G401.6 (cell line): ENCODE results near the gene ALKBH7.
"Not testable (repeated sequence)": the region's sequence is repeated elsewhere in the genome, so short reads cannot be mapped to it uniquely, and the experiment has no call there.

Source experiments
- FAIRE-seq: peaks from 2 replicates; lab custom pipeline; 2012; peaks lifted over from hg19 to GRCh38; lab: Jason Lieb, UNC

The ALKBH7 gene

DNA sequence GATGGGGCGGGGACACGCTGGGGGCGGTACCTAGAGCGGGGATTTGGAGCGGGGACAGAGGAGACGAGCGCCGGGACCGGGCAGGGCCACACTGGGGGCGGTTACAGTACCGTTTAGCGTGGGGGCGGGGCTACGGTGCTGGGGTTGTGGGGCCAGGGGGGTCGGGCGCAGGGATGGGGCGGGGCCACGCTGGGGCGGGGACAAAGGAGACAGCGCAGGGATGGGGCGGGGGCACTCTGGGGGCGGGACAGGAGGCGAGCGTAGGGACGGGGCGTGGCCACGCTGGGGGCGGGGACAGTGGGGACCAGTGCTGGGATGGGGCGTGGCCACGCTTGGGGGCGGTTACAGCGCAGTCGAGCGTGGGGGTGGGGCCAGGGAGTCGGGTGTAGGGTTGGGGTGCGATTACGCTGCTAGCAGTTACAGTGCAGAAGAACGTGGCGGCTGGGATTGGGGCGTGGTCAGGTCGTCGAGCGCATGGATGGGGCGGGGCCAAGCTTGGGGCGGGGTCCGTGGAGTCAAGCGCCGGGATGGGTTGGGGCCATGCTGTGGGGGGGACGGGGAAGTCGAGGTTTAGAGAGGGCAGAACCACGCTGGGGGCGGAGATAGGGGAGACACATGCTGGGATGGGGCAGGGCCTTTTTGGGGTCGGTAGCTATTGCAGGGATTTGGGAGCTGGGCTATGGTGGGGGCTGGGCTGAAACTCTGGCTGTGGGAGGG is 660 bp downstream of the ALKBH7 start:
- peak; percentile 85 for FAIRE-seq

DNA sequence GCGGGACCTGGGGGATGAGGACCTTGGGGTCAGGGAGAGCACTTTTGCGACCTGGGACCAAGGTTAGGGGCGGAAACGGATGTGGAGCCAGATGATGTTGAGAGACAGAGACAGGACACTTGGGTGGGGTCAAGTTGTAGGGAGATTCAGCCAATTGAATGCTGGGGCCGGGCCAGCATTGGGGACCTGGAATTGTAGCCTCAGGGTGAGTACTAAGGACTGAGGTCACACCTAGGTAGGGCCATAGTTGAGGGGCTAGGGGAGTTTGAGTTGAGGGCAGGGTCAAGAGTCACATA is 1.2 kb downstream of the ALKBH7 start:
- no peak for FAIRE-seq

DNA sequence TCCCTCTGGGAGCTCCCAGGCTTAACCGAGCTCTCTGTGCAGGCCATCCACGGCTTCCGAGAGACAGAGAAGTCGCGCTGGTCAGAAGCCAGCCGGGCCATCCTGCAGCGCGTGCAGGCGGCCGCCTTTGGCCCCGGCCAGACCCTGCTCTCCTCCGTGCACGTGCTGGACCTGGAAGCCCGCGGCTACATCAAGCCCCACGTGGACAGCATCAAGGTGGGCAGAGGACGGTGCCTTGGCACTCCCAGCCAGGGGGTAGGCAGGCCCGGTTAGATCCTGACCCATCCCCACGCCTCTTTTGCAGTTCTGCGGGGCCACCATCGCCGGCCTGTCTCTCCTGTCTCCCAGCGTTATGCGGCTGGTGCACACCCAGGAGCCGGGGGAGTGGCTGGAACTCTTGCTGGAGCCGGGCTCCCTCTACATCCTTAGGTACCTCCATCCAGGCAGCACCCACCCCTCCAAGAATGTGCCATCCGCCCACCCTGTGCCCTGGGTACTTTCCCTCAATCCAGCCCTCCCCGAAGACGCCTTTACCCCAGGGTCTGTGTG is 1.6 kb downstream of the ALKBH7 start:
- FAIRE-seq = no peak

DNA sequence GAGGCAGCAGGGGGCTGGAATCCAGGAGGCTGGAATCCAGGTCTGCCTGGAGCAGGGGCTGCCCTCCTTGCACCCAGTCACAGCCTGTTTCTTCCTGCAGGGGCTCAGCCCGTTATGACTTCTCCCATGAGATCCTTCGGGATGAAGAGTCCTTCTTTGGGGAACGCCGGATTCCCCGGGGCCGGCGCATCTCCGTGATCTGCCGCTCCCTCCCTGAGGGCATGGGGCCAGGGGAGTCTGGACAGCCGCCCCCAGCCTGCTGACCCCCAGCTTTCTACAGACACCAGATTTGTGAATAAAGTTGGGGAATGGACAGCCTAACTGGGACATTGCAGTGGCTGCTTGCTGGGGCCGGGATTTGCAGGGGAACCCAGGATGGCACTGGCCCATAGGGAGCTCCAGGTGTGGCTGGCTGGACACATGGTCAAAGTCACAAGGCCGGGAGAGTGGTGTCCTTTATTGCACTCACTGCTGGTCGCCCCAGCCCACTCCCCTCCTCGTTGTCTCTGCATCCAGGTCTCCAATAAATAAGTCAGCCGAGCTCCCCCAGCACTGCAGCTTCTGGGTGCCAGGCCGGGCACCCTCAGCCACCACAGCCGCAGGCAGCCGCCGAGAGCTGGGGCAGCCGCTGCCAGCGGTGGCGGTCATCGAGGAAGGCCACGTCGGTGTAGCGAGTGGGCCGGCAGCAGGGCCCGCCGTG is 2.3 kb downstream of the ALKBH7 start:
- FAIRE-seq = no peak

DNA sequence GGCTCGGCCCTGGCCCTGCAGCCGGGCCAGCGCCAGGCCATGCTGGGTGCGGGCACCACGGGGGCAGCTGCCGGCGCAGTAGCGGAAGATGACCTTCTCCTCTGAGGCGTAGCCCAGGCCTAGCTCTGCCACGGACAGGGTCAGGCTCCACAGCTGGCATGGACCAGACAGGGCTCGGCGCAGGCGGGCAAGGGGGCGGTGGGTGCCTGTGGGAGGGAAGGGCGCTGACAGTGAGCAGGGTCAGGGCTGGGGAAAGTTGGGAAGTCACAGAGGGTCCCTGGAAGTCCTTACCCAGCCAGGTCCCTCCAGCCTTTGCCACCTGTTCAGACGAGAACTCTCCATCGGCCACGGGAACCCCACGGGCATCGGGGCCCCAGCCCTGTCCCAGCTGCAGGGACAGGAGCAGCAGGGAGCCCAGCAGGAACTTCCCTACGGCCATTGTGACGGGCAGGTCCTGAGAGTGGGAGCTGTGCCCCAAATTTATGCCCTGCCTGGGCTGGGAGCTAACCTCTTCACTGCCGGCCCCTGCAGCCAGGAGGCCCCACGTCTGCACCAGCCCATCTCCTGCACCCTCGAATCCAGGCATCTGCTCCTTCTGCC is 2.9 kb downstream of the ALKBH7 start, which contains the start of gene PSPN:
PSPN (minus strand) TSS at position 523 of the 600 bp plus-strand sequence; CDS start at position 439, 84 bp downstream.
- no peak for FAIRE-seq

DNA sequence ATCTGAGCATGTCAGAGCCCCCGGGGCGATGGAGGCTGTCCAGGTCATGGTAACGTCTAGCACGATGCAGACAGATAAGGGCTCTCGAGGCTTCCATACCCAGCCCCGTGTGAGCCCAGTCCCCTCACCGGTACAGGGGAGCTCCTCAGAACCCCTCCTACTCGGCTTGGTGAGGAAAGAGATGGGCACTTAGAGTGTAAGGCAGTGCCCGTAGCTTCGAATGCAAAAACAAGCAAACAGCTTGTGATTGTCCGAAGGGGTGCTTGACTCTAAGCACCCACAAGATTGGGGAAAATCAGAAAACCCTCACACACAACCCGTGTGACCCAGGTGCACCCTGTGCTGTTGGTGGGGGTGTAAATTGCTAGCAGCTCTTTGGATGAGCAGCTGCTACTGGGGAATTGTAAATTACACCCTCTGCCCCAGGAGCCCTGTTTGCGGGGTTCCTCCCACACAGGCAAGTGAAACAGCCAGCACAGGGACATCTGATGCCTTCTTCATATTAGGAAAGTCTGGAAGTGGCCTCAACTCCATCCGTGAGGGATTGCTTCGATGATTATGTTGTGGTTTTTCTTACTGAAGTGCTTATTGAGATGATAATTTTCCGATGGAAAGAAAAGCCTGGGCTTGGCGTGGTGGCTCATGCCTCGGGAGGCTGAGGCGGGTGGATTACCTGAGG is 4.1 kb downstream of the ALKBH7 start:
- no peak for FAIRE-seq

DNA sequence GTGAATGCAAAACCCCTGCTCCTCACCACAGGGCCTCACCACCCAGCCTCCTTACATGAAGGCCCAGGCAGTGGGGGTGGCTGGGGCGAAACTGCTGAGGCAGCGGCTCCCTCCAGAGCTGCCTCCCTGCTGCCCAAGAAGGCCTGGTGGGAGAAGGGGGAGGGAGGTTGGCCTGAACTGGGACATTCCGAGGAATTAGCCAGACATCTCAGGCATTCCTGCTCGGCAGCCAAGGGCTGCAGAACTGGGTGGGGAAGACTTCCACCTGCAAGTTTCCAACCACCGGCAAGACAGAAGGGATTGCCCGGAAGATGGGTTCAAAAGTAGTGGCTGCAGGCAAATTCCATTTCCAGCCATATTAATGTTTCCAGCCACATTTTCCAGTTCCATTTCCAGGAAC is 5.4 kb downstream of the ALKBH7 start:
- peak; percentile 41 for FAIRE-seq

DNA sequence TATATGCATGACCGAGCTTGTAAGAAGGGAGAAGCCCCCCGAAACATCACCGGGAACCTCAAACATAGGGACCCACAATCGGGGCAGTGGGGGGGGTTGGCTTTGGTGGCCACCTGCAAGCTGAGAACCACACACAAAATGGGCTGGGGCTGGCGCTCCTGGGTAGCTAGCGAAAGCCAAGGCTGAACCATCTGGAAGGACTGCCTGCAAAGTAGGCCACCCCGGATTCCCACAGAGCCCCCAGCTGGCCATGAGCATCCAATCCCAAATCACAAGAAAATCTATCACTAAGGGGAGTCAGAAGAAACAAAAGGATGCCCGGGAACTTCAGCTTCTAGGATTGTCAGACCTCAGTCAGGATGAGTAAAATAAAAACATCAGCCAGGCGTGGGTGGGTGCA is 5.9 kb downstream of the ALKBH7 start:
- no peak for FAIRE-seq

DNA sequence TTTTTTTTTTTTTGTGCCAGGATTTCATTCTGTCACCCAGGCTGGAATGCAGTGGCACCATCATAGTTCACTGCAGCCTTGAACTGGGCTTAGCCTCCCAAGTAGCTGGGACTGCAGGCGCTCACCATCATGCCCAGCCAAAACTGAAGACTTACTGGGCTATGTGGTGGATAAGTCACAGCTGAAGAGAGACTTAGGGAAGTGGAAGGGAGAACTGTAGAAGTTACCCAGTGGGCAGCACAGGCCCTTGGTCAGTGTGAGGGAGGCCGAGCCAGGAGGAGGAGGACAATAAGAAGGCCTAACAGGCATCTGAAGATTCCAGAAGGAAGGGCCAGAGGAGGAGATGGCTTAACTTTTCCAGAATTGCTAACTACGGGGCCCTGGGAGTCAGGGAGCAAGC is 7.2 kb downstream of the ALKBH7 start:
- FAIRE-seq = no peak

DNA sequence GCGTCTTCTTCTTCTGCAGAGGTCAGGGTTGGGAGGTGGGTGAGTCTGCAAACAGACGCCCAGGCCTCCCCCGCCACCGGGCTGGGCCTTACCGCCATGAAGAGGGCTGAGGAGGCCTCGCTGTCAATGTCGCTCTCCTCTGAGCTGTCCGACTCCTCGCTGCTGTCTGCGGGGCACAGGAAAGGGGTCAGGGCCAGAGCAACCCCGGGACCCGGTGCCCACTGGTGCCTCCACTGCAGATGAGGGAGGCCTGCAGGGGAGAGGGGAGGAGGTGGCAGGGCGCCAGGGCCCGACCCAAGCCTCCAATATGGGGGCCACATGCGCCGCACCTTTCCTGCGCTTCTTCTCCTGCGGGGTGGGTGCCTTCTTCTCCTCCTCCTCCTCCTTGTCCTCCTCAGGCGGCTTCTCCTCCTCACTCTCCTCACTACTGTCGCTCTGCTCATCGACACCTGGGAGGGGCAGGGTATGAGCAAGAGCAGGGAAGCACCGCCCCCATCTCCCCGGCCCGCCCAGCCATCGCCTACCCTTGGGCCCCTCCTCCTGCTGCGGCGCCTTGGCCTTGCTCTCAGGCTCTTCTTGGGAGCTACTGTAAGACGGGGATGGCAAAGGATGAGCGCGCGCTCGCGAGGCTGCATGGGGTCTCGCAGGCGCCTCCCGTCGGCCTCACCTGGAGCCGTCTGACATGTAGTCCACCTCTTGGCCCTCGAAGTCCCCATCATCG is 8.6 kb downstream of the ALKBH7 start:
- no peak for FAIRE-seq

DNA sequence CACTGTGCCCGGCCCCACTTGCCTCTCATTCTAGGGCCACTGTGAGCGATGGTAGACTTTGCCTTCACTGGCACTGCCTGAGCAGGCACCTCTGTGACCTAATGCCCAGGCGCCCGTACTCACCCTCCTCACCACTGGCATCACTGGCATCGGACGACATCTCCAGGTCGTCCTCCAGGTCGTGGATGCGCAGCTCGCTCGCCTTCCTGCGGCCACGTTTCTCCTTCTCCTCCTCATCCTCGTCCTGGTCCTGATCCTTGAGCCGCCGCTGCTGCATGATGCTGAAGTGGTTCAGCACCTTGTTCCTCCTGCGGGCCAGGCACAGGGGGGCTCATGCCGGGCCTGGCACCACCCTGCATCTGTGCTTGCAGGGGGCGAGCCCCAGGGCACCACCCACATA is 10.6 kb downstream of the ALKBH7 start:
- no peak for FAIRE-seq

DNA sequence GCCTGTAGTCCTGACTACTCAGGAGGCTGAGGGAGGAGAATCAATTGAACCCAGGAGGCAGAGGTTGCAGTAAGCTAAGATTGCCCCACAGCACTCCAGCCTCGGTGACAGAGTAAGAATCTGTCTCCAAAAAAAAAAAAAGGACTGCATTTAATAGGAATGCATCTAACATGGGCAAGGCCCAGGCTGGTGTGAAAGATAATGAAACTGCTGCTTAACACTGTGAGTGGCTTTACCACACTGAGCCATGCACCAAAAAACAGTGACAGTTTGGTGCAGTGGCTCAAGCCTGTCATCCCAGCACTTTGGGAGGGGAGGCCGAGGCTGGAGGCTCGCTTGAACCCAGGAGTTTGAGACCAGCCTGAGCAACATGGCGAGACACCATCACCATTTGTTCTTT is 11.8 kb downstream of the ALKBH7 start:
- FAIRE-seq = no peak

DNA sequence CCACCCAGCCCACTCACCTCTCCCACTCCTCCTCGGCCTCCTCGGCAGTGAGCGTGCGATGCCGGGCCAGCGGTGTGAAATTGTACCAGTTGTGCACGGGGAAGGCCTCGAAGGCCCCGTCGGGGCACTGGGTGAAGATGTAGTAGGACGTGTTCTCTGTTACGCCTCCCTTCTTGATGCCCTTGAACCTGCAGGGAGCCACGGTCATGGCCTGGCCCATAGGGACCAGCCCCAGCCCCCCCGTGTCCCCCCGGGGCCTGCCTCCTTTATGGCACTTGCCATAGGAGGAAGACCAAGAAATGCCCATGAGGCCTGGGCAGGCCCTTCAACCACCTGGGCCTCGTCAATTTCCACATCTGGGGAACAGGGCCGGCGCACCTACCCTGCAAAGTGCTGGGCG is 14.8 kb downstream of the ALKBH7 start:
- FAIRE-seq = no peak

DNA sequence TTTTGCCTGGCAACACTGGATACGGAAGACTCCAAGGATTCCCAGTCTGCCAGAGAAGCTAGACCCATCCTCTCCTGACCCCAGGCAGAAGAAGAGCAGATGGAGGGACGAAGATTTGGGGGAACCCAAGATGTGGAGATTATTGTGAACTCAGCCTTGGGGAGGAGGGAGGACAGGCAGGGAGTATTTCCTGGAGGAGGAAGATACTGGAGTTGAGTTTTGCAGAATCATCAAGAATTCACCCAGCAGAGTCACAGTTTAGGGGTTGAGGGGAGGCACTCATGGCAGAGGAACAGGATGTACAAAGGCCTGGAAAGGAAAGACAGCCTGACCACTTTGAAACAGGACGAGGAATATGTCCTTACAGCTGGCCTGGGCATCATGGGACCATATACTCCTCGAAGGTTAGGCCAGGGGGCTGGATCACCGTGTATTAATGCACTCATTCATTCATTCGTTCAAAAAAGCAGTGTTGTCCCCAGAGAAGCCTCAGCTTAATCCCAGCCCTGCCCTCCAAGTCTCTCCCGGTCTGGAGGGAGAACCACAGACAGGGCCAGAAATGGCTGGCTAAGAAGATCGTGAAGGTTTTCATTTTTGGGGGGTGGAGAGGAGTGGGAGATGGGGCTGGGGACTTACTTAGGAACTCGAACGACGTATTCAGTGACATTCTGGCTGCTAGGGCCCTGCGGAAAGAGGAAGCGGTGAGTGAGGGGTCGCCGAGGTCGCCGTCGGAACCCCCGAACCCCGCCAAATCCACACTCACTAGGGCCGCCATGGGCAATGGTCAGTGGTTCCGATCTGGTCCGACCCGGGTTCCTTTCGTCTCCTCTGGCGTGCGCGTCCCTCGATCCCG is 19.9 kb downstream of the ALKBH7 start:
- FAIRE-seq = no peak

DNA sequence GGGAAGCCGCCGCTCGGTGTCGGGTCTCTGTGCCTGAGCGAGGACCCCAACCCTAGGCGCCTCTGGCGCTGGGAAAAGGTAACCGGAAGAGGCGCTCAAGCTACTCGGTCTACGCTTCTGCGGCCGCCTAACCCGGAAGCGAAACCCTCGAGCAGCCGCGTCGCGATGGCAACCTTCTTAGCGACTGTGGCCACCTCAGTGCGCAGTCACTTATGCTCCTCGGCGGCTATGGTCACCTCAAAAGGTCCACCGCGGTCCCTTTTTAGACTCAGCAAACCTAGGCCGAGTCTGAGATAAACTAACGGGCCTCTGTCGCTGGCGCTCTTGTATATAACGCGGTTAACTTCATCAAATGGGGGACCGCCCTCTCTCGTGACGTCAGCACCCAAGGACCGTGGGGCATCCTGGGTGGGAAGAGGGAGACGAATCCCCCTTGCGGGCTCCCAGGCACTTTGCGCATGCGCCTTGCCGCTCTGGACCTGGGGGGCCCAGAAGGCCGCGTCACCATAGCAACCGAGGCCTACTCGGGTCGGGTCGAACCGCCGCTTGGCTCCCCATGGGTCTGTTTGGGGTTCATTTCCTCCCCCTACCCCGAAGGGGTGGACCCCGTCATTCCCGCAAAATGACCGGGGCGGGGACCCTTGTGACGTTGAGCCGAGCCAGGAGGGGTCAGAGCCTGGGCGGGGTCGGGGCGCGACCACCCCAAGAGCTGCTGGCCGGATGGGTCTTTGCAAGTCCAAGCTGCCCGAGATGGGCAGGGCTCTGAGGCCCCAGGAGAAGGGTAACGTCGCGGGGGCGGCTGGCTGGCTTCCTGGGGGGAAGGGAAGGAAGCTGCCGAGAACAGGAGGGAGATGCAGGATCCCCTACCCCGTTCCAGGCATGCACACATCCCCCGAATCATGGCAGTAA is 20.7 kb downstream of the ALKBH7 start, which contains the start of gene GTF2F1:
GTF2F1 (minus strand) TSS at position 91 of the 909 bp plus-strand sequence. CDS start 169 bp downstream, outside the sequence.
- FAIRE-seq = peak; percentile 96

DNA sequence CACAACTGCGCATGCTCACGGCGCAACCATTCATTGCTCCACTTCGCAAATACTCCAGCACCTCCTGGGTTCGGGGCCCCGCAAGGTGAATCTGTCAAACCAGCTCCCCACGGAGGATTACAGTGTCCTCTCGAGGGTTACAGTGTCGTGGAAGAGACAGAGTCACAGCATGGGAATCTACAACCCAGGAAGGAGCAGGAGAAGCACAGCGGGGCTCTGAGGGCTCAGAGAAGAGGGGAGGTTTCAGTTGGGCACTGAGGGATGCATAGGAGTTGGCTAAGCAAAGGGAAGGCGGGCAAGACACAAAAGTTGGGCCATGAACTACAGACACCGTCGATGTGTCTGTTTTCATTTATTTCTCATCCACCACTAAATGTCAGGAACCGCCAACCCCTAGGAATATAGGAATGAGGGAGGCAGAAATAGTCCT is 21.4 kb downstream of the ALKBH7 start:
- no peak for FAIRE-seq

DNA sequence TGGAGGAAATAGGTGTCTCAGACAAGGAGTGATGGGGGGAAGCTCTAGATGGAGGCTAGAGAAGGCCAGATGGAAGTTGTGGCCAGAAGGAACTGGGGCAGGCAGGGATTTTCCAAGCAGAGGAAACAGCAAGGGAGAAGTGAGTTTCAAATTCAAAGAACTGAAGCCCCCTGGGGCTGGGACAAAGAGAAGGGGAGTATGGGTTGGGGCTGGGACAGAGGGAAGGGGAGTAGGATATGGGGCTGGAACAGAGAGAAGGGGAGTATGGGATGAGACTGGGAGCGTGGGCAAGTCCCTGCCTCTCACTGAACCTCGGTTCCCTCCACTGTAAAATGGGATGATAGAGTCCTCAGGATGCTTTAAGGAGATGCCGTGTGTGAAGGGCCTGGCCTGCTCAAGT is 22.2 kb downstream of the ALKBH7 start:
- no peak for FAIRE-seq

DNA sequence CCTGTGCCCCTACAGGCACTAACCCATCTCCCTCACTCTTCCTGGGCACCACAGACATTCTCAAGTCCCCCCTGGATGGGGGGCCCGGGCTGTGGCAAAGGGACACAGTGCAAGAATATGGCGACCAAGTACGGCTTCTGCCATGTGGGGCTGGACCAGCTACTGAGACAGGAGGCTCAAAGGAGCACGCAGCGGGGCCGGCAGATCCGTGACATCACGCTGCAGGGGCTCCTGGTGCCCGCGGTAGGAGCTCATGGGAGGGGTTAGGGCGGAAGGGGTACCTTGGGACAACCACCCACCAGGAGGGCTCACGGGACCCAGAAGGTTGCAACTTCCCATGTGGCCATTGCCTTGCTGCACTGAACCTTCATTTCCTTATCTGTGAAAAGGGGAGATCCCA is 23.7 kb downstream of the ALKBH7 start:
- no peak for FAIRE-seq

DNA sequence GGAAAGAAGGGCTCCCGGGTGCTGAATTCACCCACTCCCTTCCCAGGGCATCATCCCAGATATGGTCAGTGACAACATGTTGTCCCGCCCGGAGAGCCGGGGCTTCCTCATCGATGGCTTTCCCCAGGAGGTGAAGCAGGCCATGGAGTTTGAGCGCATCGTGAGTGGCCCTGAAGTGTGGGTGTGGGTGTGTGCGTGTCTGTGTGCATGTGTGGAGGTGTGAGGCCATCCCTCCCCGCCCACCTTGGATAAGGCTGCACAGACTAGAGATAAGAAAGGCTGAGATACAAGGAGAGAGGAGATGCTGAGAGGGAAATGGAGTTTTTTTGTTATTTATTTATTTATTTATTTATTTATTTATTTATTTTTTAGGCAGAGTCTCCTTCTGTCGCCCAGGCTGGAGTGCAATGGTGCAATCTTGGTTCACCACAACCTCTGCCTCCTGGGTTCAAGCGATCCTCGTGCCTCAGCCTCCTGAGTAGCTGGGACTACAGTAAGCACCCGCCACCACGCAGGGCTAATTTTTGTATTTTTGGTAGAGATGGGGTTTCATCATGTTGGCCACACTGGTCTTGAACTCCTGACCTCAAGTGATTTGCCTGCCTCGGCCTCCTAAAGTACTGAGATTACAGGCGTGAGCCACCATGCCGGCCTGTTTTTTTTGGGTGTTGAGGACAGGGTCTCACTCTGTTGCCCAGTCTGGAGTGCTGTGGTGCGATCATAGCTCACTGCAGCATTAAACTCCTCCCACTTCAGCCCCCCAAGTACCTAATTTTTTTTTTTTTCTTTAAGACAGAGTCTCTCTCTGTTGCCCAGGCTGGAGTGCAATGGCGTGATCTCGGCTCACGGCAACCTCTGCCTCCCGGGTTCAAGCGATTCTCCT is 27.7 kb downstream of the ALKBH7 start:
- FAIRE-seq = not testable (repeated sequence)
